Measurements from ENCODE around the gene NR2F1-AS1. TPM values are rescaled to one million over a fixed set of nuclear protein-coding genes. Genes with fewer than 3 reads are reported as not detected.

Gene NR2F1-AS1
- total RNA-seq, 1 experiment from 2014 or later, result 24.1 TPM

GRCh38 chr5:93385655-93386054 lies 195.4 kb downstream of the NR2F1-AS1 start:
- H3K27ac ChIP-seq (ENCODE audit: low read length), result no peak overlapping the region
- no peaks in the 10 kb centered on the region for H3K79me2 ChIP-seq (ENCODE audit: low read length)
- TF ChIP-seq EZH2phosphoT487 (IDR thresholded peaks at IDR 0.05; ENCODE audit: borderline replicate concordance, low read length) (no peak), EZH2 (IDR thresholded peaks at IDR 0.05; ENCODE audit: low read length, unreplicated experiment) (no peak), CTCF (conservative IDR thresholded peaks at IDR 0.05; ENCODE audit: low read depth, low read length) (no peak)
- intact Hi-C loops (cut with micrococcal nuclease), result no loop called here
- H3K4me2 ChIP-seq (ENCODE audit: low read length), result no peak overlapping the region
- no TSS peak for BruUV-seq (replicated peaks)
- H3K36me3 ChIP-seq (ENCODE audit: low read depth, low read length), result no peaks in the 10 kb centered on the region
- H3K9me3 ChIP-seq (ENCODE audit: low read length), result no peaks in the 10 kb centered on the region
- ChIA-PET CTCF (no interaction called here), POLR2A (ENCODE audit: unreplicated experiment) (interaction anchor here (0.5 kb wide), 1 partner anchor 102 kb away, joined by 4 read pairs; no protein-coding TSS in a partner anchor)
- no peak overlapping the region for H3K9ac ChIP-seq (ENCODE audit: low read length)
- H3K4me3 ChIP-seq (ENCODE audit: low read length), result no peak overlapping the region
- DNase-seq, result no peak
- no peaks in the 10 kb centered on the region for H3K27me3 ChIP-seq (ENCODE audit: low read length)
- no peaks in the 10 kb centered on the region for H4K20me1 ChIP-seq (ENCODE audit: low read length)
- no peak overlapping the region for H2AFZ ChIP-seq (ENCODE audit: low read length)
- H3K9me2 ChIP-seq (replicated peaks; ENCODE audit: low read length), result no peaks in the 10 kb centered on the region
- ATAC-seq, result peak; percentile 33; the same call in 1 of the 2 replicates
- H3K4me1 ChIP-seq (ENCODE audit: insufficient read depth, low read length), result no peaks in the 10 kb centered on the region
- no peaks in the 10 kb centered on the region for H3F3A ChIP-seq (ENCODE audit: low read length, unreplicated experiment)

- BruUV-seq (replicated peaks), result no TSS peak
- H3K9me3 ChIP-seq (ENCODE audit: low read length), result no peaks in the 10 kb centered on the region
- no peak overlapping the region for H3K4me3 ChIP-seq (ENCODE audit: low read length)
- no peak overlapping the region for H3K27ac ChIP-seq (ENCODE audit: low read length)
- H3K4me2 ChIP-seq (ENCODE audit: low read length), result no peak overlapping the region
- no peaks in the 10 kb centered on the region for H3K4me1 ChIP-seq (ENCODE audit: insufficient read depth, low read length)
- DNase-seq, result no peak
- no peak overlapping the region for H3K9ac ChIP-seq (ENCODE audit: low read length)
- H4K20me1 ChIP-seq (ENCODE audit: low read length), result no peaks in the 10 kb centered on the region
- no peak for ATAC-seq
- ChIA-PET POLR2A (ENCODE audit: unreplicated experiment) (no interaction called here), CTCF (no interaction called here)
- H3F3A ChIP-seq (ENCODE audit: low read length, unreplicated experiment), result no peaks in the 10 kb centered on the region
- no peaks in the 10 kb centered on the region for H3K27me3 ChIP-seq (ENCODE audit: low read length)
- TF ChIP-seq CTCF (conservative IDR thresholded peaks at IDR 0.05; ENCODE audit: low read depth, low read length), result no peak
- TF ChIP-seq EZH2 (IDR thresholded peaks at IDR 0.05; ENCODE audit: low read length, unreplicated experiment), result no peak
- no peak for TF ChIP-seq EZH2phosphoT487 (IDR thresholded peaks at IDR 0.05; ENCODE audit: borderline replicate concordance, low read length)
- intact Hi-C loops (cut with micrococcal nuclease), result no loop called here
- no peaks in the 10 kb centered on the region for H3K9me2 ChIP-seq (replicated peaks; ENCODE audit: low read length)
- H3K79me2 ChIP-seq (ENCODE audit: low read length), result no peaks in the 10 kb centered on the region
- no peaks in the 10 kb centered on the region for H3K36me3 ChIP-seq (ENCODE audit: low read depth, low read length)
- H2AFZ ChIP-seq (ENCODE audit: low read length), result no peak overlapping the region
Observed at GRCh38 chr5:93384995-93385394, 196.0 kb downstream of the NR2F1-AS1 start.

- ChIA-PET CTCF (no interaction called here), POLR2A (ENCODE audit: unreplicated experiment) (no interaction called here)
- Histone ChIP-seq H3K4me2 (ENCODE audit: low read length) (no peak overlapping the region), H3K4me1 (ENCODE audit: insufficient read depth, low read length) (no peaks in the 10 kb centered on the region), H3K9ac (ENCODE audit: low read length) (no peak overlapping the region), H3K9me3 (ENCODE audit: low read length) (no peaks in the 10 kb centered on the region), H3K4me3 (ENCODE audit: low read length) (no peak overlapping the region), H3K9me2 (replicated peaks; ENCODE audit: low read length) (no peaks in the 10 kb centered on the region), H2AFZ (ENCODE audit: low read length) (no peak overlapping the region), H3K36me3 (ENCODE audit: low read depth, low read length) (no peaks in the 10 kb centered on the region), H3K27me3 (ENCODE audit: low read length) (no peaks in the 10 kb centered on the region), H3K79me2 (ENCODE audit: low read length) (no peaks in the 10 kb centered on the region), H3F3A (ENCODE audit: low read length, unreplicated experiment) (no peaks in the 10 kb centered on the region), H3K27ac (ENCODE audit: low read length) (no peak overlapping the region), H4K20me1 (ENCODE audit: low read length) (no peaks in the 10 kb centered on the region)
- intact Hi-C loops (cut with micrococcal nuclease), result no loop called here
- no TSS peak for BruUV-seq (replicated peaks)
- DNase-seq, result no peak
- no peak for ATAC-seq
- TF ChIP-seq CTCF (conservative IDR thresholded peaks at IDR 0.05; ENCODE audit: low read depth, low read length), result no peak
- no peak for TF ChIP-seq EZH2 (IDR thresholded peaks at IDR 0.05; ENCODE audit: low read length, unreplicated experiment)
- no peak for TF ChIP-seq EZH2phosphoT487 (IDR thresholded peaks at IDR 0.05; ENCODE audit: borderline replicate concordance, low read length)
Observed at GRCh38 chr5:93384026-93384425, 197.0 kb downstream of the NR2F1-AS1 start.

All from PC-3 (cell line).